ENCODE measurements around the gene THBD.

The THBD gene

GRCh38 chr20:23011008-23011721 lies 38.3 kb downstream of the THBD start:
- no peak for DNase-seq (ENCODE audit: low read depth)

GRCh38 chr20:23010096-23010495 lies 39.4 kb downstream of the THBD start:
- DNase-seq (ENCODE audit: low read depth) = no peak

GRCh38 chr20:23009636-23010035 lies 39.8 kb downstream of the THBD start:
- no peak for DNase-seq (ENCODE audit: low read depth)

GRCh38 chr20:23008667-23009066 lies 40.8 kb downstream of the THBD start:
- peak; percentile 1 for DNase-seq (ENCODE audit: low read depth)

- no peak for DNase-seq (ENCODE audit: low read depth)
Measured at GRCh38 chr20:23007886-23008655, 41.4 kb downstream of the THBD start.

- no peak for DNase-seq (ENCODE audit: low read depth)
Measured at GRCh38 chr20:23007462-23007861, 42.0 kb downstream of the THBD start.

GRCh38 chr20:23005776-23006175 lies 43.7 kb downstream of the THBD start:
- no peak for DNase-seq (ENCODE audit: low read depth)

- DNase-seq (ENCODE audit: low read depth) = no peak
Measured at GRCh38 chr20:23003881-23004460, 45.5 kb downstream of the THBD start.

GRCh38 chr20:23003077-23003635 lies 46.3 kb downstream of the THBD start:
- no peak for DNase-seq (ENCODE audit: low read depth)

- no peak for DNase-seq (ENCODE audit: low read depth)
Measured at GRCh38 chr20:23002276-23002675, 47.2 kb downstream of the THBD start.

GRCh38 chr20:23000232-23000947 lies 49.1 kb downstream of the THBD start:
- no peak for DNase-seq (ENCODE audit: low read depth)

- DNase-seq (ENCODE audit: low read depth) = no peak
Measured at GRCh38 chr20:22999756-23000155, 49.7 kb downstream of the THBD start.

GRCh38 chr20:22998476-22998875 lies 51.0 kb downstream of the THBD start:
- no peak for DNase-seq (ENCODE audit: low read depth)

GRCh38 chr20:22995923-22996322 lies 53.5 kb downstream of the THBD start:
- DNase-seq (ENCODE audit: low read depth) = no peak
